GM12864 (cell line): Measurements from ENCODE around the gene FGR.

Experiments
- DNase-seq: peaks from one replicate; pipeline ENCODE4 v3.0.0-alpha.2; 2011; ENCODE audit warnings: low read depth
- H3K4me3 ChIP-seq: 2 replicates; pipeline ENCODE4 v1.5.1; 2011; ENCODE audit warnings: mild to moderate bottlenecking, low read depth, low read length, control low read depth
- TF ChIP-seq, protein P1 (sequence below): IDR thresholded peaks from 2 replicates; pipeline ENCODE4 v1.5.1; 2011; ENCODE audit warnings: low read depth, mild to moderate bottlenecking, moderate library complexity, low read length, control low read depth, inconsistent platforms; ENCODE audit errors: missing control alignments

Gene FGR

DNA sequence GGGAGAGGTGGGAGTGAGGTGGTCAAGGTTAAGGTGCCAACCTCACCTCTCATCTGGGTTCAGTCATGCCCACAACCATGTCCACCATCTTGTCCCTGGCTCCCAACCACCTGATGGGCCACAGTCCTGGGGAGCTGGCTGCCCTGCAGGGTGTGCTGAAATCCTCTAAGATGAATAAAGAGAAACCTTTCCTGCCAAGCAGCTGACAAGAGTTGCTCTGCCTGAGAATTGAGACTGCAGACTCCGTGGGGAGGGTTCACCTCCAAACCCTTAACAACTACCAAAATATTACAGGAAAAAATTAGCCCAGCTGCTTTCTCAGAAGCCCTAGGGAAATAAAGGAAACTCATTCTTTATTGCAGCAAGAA is 15.2 kb upstream of the FGR start:
- DNase-seq = no peak
- H3K4me3 ChIP-seq = no peak overlapping the region
- TF ChIP-seq, protein P1, sequence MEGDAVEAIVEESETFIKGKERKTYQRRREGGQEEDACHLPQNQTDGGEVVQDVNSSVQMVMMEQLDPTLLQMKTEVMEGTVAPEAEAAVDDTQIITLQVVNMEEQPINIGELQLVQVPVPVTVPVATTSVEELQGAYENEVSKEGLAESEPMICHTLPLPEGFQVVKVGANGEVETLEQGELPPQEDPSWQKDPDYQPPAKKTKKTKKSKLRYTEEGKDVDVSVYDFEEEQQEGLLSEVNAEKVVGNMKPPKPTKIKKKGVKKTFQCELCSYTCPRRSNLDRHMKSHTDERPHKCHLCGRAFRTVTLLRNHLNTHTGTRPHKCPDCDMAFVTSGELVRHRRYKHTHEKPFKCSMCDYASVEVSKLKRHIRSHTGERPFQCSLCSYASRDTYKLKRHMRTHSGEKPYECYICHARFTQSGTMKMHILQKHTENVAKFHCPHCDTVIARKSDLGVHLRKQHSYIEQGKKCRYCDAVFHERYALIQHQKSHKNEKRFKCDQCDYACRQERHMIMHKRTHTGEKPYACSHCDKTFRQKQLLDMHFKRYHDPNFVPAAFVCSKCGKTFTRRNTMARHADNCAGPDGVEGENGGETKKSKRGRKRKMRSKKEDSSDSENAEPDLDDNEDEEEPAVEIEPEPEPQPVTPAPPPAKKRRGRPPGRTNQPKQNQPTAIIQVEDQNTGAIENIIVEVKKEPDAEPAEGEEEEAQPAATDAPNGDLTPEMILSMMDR = no peak

DNA sequence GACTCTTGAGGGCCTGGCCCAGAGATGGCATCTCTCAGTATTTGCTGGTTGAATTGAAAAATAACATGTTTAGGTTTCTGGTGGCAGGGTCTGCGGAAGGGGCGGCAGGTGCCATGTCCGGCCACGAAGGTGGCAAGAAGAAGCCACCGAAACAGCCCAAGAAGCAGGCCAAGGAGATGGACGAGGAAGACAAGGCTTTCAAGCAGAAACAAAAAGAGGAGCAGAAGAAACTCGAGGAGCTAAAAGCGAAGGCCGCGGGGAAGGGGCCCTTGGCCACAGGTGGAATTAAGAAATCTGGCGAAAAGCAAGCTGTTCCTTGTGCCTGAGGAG is 14.3 kb upstream of the FGR start:
- TF ChIP-seq, protein P1 = no peak
- no peak for DNase-seq
- H3K4me3 ChIP-seq = no peak overlapping the region

DNA sequence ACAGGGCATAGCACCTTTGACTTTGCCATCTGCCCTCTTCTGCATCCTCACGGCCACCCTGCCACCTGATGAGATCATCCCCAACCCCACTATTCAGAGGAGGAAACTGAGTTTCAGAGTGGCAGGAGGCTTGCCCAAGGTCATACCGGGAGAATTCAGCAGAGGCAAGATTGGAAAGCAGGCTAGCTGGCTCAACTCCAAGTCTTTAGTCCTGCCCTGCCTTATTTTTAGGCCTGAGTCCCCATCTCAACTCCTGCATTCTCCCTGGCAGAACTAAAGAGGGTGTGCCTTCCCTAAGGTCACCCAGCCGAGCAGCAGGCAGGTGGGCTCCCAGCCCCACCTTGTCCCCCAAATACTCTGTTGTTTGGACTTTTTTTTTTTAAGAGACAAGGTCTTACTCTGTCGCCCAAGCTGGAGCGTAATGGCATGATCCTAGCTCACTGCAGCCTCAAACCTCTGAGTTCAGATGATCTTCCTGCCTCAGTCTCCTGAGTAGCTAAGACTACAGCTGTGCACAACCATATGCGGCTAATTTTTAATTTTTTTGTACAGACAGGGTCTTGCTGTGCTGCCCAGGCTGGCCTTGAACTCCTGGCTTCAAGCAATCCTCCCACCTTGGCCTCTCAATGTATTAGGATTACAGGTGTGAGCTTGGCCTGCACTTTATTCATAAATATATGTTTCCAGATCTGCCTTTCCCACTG is 13.8 kb upstream of the FGR start:
- no peak overlapping the region for H3K4me3 ChIP-seq
- DNase-seq = no peak
- TF ChIP-seq, protein P1 = no peak

DNA sequence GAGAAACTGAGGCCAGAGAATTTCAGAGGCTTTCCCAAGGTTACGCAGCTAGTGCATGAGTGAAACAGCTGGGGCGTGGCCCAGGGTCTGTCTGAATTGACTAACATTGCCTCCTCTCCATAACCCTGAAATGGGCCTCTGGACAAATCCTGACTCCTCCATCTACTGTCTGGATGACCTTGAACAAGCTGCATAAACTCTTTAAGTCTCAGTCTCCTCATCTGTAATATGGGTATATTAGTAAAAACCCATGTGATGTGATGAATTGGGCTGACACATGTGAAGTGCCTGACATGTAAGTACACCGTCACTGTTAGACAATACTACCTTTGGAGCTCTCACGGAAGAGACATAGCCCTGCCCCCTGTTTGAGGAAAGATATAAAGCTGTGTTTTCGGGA is 12.3 kb upstream of the FGR start:
- TF ChIP-seq, protein P1 = no peak
- DNase-seq = no peak

DNA sequence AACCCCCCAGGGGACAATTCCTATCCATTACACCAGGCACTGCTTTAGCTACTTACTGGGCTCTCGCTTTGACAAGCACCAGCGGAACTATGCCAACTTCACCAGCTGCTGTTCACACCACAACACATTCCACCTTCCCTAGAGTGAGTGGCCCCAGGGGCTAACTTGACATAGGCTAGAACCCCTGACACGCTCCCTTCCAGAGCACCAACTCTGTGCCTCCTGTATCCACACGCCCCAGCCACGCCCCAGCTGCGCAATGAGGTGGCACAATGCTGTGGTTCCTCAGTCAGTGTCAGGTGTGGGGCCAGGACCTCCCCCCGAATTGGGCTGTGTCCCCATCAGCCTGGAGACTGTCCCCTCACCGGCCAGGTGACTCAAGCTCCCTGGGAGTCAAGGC is 11.7 kb upstream of the FGR start:
- no peak for DNase-seq
- no peak overlapping the region for H3K4me3 ChIP-seq
- TF ChIP-seq, protein P1 = no peak

More for the DNA sequence above, 12.3 kb upstream of the FGR start:
- no peak overlapping the region for H3K4me3 ChIP-seq

DNA sequence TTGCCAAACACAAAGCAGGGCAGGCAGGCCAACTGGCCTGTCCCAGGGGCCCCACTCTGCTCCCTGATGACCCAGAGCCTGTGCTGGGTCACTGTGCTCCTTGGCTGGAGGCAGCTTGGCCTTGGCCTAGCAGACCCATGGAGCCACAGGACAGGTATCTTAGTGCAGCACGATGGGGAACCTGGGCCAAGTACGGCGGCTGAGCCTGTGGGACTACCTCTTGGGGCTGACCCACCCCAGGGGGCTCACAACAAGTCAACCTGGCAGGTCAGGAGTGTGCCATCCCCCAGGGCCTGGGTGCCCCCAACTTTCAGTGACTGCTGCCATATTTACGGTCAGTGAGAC is 10.1 kb upstream of the FGR start:
- DNase-seq = no peak
- no peak overlapping the region for H3K4me3 ChIP-seq
- TF ChIP-seq, protein P1 = no peak

DNA sequence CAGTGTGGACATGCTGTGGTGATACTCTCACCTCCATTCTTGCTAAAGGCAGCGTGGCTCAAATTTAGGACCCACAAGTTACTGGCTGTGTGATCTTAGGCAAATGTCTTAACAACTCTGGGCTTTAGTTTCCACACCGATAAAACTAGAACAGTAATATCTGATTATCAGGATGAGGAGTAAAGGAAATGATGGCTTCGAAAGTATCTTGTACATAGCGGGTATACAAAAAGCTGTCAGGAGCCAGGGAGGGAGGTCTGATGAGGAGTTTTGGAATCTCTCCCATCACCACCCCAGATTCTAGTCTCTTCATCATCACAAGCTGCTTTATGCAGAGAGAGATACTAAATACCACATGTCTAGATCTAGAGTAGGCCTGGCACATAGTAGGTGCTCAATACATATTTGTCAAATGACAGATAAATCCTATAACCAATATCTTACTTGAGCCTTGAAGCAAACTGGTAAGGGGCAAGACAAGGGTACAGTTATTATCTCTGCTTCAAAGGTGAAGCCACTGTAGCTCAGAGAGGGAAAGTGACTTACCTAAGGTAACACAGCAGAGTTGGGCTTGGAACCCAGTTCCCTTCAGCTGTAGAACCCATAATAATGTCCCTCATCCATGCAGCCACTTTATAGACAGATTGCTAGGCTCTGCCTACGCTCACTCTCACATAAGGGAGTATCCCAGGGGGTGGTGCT is 9.5 kb upstream of the FGR start:
- no peak for DNase-seq
- no peak overlapping the region for H3K4me3 ChIP-seq
- TF ChIP-seq, protein P1 = no peak
